HL-60 (cell line): ENCODE results near the gene MUC20.
"Not testable (repeated sequence)": the region's sequence is repeated elsewhere in the genome, so short reads cannot be mapped to it uniquely, and the experiment has no call there.

Experiments
- DNase-seq, 2 experiments: peaks; one replicate each; pipeline ENCODE4 v3.0.0-alpha.2; 2010 to 2020; ENCODE audit warnings: low read depth in 1 of 2, low spot score in 1 of 2
- H3K27ac ChIP-seq: fragments of 250-450 bp; sonication (Bioruptor Pico); replicated peaks from 2 replicates; pipeline ENCODE4 v1.5.1; 2020; ENCODE audit warnings: mild to moderate bottlenecking, moderate library complexity
- H3K27me3 ChIP-seq: fragments of 250-450 bp; sonication (Bioruptor Pico); 2 replicates; pipeline ENCODE4 v1.5.1; 2021; ENCODE audit warnings: mild to moderate bottlenecking, moderate library complexity; ENCODE audit not compliant: insufficient read depth, poor library complexity, severe bottlenecking
- H3K4me3 ChIP-seq: replicated peaks from 2 replicates; pipeline ENCODE4 v1.5.1; 2011; ENCODE audit warnings: mild to moderate bottlenecking, control low read depth, low read length; ENCODE audit not compliant: insufficient read depth
- GABPA ChIP-seq: IDR thresholded peaks from 2 replicates; pipeline ENCODE4 v1.6.1; 2012; ENCODE audit warnings: low read depth
- POLR2AphosphoS5 ChIP-seq: IDR thresholded peaks from 2 replicates; pipeline ENCODE4 v1.6.1; 2012; ENCODE audit warnings: low read depth
- SPI1 ChIP-seq: IDR thresholded peaks from 2 replicates; pipeline ENCODE4 v1.6.1; 2012; ENCODE audit warnings: low read depth, mild to moderate bottlenecking, borderline replicate concordance
- TF ChIP-seq, protein P1 (sequence below): IDR thresholded peaks from one replicate; pipeline ENCODE4 v1.5.1; 2011; ENCODE audit warnings: low read length, control low read depth, inconsistent platforms; ENCODE audit not compliant: insufficient read depth
- TF ChIP-seq, protein P2 (sequence below): IDR thresholded peaks from 2 replicates; pipeline ENCODE4 v1.6.1; 2012; ENCODE audit warnings: low read depth; ENCODE audit not compliant: insufficient replicate concordance

Gene MUC20

DNA sequence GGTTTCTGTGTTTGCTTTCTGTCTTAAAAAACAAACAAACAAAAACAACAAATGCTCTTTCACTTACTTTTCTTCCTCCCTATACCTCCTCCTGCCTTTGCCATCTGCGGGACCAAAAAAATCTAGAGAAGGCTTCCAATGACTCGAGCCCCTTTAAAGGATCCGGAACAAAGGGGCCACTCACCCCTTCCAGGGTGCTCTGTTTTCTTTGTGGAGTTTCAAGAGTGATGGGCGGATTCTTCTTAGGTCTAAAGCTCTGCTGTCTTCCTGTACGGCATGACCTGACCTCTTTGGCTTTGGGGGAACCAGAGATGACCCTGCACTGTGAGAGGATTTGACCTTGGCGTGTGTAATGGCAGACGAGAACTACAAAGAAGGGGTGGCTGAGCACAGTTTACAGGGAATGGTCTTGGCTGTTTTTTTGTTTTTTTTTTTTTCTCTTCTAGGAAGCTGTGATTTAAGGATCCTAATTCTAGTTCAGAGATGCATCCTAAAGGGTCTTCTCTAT, 2.2 kb upstream of the MUC20 start:
- Histone ChIP-seq H3K4me3 (no peak overlapping the region), H3K27me3 (peaks cover 7% of the 10 kb centered on the region), H3K27ac (no peak overlapping the region)
- DNase-seq = no peak
- TF ChIP-seq, protein P1, sequence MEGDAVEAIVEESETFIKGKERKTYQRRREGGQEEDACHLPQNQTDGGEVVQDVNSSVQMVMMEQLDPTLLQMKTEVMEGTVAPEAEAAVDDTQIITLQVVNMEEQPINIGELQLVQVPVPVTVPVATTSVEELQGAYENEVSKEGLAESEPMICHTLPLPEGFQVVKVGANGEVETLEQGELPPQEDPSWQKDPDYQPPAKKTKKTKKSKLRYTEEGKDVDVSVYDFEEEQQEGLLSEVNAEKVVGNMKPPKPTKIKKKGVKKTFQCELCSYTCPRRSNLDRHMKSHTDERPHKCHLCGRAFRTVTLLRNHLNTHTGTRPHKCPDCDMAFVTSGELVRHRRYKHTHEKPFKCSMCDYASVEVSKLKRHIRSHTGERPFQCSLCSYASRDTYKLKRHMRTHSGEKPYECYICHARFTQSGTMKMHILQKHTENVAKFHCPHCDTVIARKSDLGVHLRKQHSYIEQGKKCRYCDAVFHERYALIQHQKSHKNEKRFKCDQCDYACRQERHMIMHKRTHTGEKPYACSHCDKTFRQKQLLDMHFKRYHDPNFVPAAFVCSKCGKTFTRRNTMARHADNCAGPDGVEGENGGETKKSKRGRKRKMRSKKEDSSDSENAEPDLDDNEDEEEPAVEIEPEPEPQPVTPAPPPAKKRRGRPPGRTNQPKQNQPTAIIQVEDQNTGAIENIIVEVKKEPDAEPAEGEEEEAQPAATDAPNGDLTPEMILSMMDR = no peak
- TF ChIP-seq, protein P2, sequence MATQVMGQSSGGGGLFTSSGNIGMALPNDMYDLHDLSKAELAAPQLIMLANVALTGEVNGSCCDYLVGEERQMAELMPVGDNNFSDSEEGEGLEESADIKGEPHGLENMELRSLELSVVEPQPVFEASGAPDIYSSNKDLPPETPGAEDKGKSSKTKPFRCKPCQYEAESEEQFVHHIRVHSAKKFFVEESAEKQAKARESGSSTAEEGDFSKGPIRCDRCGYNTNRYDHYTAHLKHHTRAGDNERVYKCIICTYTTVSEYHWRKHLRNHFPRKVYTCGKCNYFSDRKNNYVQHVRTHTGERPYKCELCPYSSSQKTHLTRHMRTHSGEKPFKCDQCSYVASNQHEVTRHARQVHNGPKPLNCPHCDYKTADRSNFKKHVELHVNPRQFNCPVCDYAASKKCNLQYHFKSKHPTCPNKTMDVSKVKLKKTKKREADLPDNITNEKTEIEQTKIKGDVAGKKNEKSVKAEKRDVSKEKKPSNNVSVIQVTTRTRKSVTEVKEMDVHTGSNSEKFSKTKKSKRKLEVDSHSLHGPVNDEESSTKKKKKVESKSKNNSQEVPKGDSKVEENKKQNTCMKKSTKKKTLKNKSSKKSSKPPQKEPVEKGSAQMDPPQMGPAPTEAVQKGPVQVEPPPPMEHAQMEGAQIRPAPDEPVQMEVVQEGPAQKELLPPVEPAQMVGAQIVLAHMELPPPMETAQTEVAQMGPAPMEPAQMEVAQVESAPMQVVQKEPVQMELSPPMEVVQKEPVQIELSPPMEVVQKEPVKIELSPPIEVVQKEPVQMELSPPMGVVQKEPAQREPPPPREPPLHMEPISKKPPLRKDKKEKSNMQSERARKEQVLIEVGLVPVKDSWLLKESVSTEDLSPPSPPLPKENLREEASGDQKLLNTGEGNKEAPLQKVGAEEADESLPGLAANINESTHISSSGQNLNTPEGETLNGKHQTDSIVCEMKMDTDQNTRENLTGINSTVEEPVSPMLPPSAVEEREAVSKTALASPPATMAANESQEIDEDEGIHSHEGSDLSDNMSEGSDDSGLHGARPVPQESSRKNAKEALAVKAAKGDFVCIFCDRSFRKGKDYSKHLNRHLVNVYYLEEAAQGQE = no peak

DNA sequence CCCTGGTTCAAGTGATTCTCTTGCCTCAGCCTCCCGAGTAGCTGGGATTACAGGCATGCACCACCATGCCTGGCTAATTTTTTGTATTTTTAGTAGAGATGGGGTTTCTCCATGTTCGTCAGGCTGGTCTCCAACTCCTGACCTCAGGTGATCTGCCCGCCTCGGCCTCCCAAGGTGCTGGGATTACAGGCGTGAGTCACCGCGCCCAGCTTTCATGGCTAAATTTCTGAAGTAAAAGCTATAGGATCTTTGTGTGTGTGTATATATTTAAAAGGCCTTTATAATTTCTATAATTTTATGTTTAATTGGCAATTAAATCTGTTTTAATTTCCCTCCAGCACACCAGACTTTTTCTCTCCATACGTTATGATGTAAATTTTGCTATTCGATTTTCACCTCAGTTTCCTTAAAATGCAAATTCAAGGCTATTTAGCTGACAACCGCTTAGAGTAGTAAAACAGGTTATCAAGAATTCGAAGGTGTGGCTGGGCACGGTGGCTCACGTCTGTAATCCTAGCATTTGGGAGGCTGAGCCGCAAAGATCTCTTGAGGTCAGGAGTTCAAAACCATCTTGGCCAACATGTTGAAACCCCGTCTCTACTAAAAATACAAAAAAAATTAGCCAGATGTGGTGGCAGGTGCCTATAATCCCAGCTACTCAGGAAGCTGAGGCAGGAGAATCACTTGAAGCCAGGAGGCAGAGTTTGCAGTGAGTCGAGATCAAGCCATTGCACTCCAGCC, 1.1 kb upstream of the MUC20 start:
- H3K27me3 ChIP-seq, DNase-seq, H3K27ac ChIP-seq, H3K4me3 ChIP-seq: not testable (repeated sequence)

DNA sequence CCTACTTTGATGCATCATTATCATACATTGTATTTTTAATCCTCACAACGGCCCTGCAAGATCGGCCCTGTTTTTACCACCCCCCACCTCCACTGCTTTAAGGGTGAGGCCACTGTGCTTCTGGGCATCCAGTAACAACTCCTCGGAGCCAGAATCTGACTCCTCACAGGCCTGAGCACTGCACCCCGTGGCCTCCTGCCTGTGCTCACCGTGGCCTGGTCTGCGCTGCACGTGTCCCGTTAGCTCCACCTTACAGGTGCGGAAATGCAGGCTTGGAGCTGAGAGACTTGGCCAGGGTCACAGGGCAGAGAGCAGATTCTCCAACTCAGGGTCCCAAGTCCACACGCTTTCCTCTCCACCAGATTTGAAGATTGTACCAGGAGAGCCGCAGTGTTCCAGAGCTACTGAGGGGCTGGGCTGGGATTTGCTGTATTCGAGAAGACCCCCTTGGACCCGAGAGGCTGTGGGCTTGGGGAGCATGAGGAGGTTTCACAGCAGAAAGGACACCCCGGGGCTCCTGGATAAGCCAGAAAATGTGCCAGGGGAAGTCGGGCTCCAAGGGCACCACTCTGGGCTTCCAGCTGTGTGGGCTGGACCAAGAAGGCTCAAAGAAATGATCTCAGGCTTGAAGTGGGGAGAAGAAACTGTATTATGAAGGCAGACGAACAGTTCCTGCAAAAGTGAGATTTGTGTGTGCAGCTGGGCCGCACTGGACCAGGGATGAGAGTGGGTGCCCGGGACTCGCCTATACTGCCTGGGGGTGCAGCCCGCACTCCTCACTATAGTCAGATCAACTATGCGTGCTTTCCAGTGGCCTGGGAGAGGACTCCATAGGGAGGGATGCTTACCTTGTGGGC, 1.6 kb downstream of the MUC20 start:
- H3K27me3 ChIP-seq, H3K4me3 ChIP-seq, H3K27ac ChIP-seq, DNase-seq: not testable (repeated sequence)

DNA sequence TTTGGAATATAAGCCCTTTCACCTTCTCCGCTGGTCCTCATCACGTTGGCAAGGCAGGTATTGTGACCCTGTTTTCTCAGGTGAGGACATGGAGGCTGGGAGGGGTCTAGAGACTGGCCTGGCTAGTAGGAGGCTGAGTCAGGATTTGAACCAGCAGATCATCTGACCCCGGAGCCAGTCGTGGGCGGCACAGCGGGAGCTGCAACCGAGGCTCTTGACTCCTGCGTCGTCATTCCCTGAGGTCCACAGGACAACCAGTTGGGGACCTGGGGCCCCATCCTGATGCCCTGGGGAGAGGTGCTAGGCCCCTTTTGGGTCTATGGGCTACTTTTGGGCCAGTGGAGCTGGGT, 2.2 kb downstream of the MUC20 start:
- H3K27ac ChIP-seq, DNase-seq, H3K4me3 ChIP-seq, H3K27me3 ChIP-seq: not testable (repeated sequence)

DNA sequence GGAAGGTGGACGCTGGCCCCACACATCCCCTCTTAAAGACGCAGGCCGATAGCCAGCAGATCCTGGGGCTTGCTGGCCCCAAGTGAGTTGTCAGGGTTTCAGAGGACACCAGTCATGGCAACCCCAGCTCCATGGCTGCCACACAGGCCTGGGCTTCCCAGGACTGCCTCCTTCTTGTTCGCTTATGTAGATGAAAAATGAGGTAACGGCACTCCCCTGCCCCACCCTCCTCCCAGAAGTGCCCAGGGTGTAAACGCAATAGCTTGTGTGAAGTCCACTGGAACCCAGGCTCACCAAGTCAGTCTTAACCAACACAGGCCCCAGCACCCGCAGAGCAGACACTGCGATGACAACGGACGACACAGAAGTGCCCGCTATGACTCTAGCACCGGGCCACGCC, 3.6 kb downstream of the MUC20 start:
- DNase-seq, H3K27ac ChIP-seq, H3K4me3 ChIP-seq, H3K27me3 ChIP-seq: not testable (repeated sequence)

DNA sequence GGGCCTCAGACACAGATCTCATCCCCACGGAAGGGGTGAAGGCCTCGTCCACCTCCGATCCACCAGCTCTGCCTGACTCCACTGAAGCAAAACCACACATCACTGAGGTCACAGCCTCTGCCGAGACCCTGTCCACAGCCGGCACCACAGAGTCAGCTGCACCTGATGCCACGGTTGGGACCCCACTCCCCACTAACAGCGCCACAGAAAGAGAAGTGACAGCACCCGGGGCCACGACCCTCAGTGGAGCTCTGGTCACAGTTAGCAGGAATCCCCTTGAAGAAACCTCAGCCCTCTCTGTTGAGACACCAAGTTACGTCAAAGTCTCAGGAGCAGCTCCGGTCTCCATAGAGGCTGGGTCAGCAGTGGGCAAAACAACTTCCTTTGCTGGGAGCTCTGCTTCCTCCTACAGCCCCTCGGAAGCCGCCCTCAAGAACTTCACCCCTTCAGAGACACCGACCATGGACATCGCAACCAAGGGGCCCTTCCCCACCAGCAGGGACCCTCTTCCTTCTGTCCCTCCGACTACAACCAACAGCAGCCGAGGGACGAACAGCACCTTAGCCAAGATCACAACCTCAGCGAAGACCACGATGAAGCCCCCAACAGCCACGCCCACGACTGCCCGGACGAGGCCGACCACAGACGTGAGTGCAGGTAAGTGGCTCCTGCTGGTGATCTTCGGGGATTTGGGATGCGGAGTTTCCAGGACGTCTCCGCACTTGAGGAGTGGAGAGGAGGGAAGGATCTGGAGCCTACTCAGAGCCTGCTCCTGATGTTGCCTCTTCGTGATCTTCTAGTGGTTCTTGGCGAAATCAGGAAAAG, 5.3 kb downstream of the MUC20 start:
- not testable (repeated sequence) for DNase-seq, H3K27me3 ChIP-seq, H3K27ac ChIP-seq, H3K4me3 ChIP-seq

DNA sequence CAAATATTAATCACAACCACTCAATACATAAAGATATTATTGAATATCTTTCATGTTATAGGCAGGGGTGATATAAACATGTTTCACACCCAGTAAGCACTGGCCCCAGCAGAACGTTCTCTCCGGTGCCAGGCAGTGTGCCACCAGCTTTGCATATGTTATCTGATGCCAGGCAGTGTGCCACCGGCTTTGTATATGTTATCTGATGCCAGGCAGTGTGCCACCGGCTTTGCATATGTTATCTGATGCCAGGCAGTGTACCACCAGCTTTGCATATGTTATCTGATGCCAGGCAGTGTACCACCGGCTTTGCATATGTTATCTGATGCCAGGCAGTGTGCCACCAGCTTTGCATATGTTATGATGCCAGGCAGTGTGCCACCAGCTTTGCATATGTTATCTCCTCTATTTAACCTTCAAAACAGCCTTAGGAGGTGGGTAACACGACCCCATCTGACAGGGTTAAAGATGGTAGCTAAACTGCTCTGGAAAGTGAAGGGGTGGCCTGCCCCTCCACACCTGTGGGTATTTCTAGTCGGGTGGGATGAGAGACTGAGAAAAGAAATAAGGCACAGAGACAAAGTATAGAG, 6.9 kb downstream of the MUC20 start:
- Histone ChIP-seq H3K4me3 (no peak overlapping the region), H3K27ac (no peak overlapping the region), H3K27me3 (no peaks in the 10 kb centered on the region)
- TF ChIP-seq SPI1 (no peak), POLR2AphosphoS5 (no peak), GABPA (no peak)
- TF ChIP-seq, protein P1 = no peak
- TF ChIP-seq, protein P2 = no peak
- DNase-seq = no peak

DNA sequence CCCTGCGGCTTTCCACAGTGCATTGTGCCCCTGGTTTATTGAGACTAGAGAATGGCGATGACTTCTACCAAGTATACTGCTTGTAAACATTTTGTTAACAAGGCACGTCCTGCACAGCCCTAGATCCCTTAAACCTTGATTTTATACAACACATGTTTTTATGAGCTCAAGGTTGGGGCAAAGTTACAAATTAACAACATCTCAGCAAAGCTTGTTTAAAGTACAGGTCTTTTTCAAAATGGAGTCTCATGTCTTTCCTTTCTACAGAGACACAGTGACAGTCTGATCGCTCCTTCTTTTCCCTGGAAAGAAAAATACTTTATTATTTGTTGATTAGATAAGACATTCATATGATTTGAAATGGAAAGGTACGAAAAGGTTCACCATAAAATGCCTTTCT, 8.0 kb downstream of the MUC20 start:
- DNase-seq = not testable (repeated sequence)

More for the DNA sequence above, 8.0 kb downstream of the MUC20 start:
- not testable (repeated sequence) for H3K27me3 ChIP-seq, H3K27ac ChIP-seq, H3K4me3 ChIP-seq
